ENCODE data around the gene SUCLG1.
"Not testable (repeated sequence)": the region's sequence is repeated elsewhere in the genome, so short reads cannot be mapped to it uniquely, and the experiment has no call there.

The SUCLG1 gene

GRCh38 chr2:84459018-84459943 lies at the start of gene SUCLG1:
TSS of gene SUCLG1 (minus strand) at chr2:84459280. CDS start at chr2:84459269, 11 bp downstream.
- DNase-seq (ENCODE audit: low spot score): peak; percentile 89

GRCh38 chr2:84498150-84498799 lies 39.2 kb upstream of the SUCLG1 start:
- DNase-seq (ENCODE audit: low spot score): no peak

GRCh38 chr2:84497285-84497684 lies 38.2 kb upstream of the SUCLG1 start:
- DNase-seq (ENCODE audit: low spot score): no peak

GRCh38 chr2:84496386-84496785 lies 37.3 kb upstream of the SUCLG1 start:
- DNase-seq (ENCODE audit: low spot score): no peak

GRCh38 chr2:84495539-84496146 lies 36.6 kb upstream of the SUCLG1 start:
- peak; percentile 9 for DNase-seq (ENCODE audit: low spot score)

GRCh38 chr2:84494070-84494469 lies 35.0 kb upstream of the SUCLG1 start:
- DNase-seq (ENCODE audit: low spot score): no peak

- no peak for DNase-seq (ENCODE audit: low spot score)
Measured at GRCh38 chr2:84493514-84493913, 34.4 kb upstream of the SUCLG1 start.

- DNase-seq (ENCODE audit: low spot score): no peak
Measured at GRCh38 chr2:84492571-84492970, 33.5 kb upstream of the SUCLG1 start.

GRCh38 chr2:84491741-84492140 lies 32.7 kb upstream of the SUCLG1 start:
- no peak for DNase-seq (ENCODE audit: low spot score)

GRCh38 chr2:84491256-84491655 lies 32.2 kb upstream of the SUCLG1 start:
- no peak for DNase-seq (ENCODE audit: low spot score)

- DNase-seq (ENCODE audit: low spot score): no peak
Measured at GRCh38 chr2:84487298-84487996, 28.4 kb upstream of the SUCLG1 start.

GRCh38 chr2:84486441-84487115 lies 27.5 kb upstream of the SUCLG1 start:
- no peak for DNase-seq (ENCODE audit: low spot score)

GRCh38 chr2:84483320-84483719 lies 24.2 kb upstream of the SUCLG1 start:
- DNase-seq (ENCODE audit: low spot score): no peak

- no peak for DNase-seq (ENCODE audit: low spot score)
Measured at GRCh38 chr2:84482603-84483002, 23.5 kb upstream of the SUCLG1 start.

GRCh38 chr2:84481702-84482101 lies 22.6 kb upstream of the SUCLG1 start:
- DNase-seq (ENCODE audit: low spot score): no peak

- no peak for DNase-seq (ENCODE audit: low spot score)
Measured at GRCh38 chr2:84478867-84479266, 19.8 kb upstream of the SUCLG1 start.

- DNase-seq (ENCODE audit: low spot score): no peak
Measured at GRCh38 chr2:84477886-84478285, 18.8 kb upstream of the SUCLG1 start.

GRCh38 chr2:84474176-84474575 lies 15.1 kb upstream of the SUCLG1 start:
- no peak for DNase-seq (ENCODE audit: low spot score)

- DNase-seq (ENCODE audit: low spot score): no peak
Measured at GRCh38 chr2:84472856-84473565, 13.9 kb upstream of the SUCLG1 start.

- DNase-seq (ENCODE audit: low spot score): not testable (repeated sequence)
Measured at GRCh38 chr2:84472423-84472822, 13.3 kb upstream of the SUCLG1 start.

GRCh38 chr2:84467389-84467788 lies 8.3 kb upstream of the SUCLG1 start:
- no peak for DNase-seq (ENCODE audit: low spot score)
